ENCODE results near the gene COG4.

COG4 gene

DNA sequence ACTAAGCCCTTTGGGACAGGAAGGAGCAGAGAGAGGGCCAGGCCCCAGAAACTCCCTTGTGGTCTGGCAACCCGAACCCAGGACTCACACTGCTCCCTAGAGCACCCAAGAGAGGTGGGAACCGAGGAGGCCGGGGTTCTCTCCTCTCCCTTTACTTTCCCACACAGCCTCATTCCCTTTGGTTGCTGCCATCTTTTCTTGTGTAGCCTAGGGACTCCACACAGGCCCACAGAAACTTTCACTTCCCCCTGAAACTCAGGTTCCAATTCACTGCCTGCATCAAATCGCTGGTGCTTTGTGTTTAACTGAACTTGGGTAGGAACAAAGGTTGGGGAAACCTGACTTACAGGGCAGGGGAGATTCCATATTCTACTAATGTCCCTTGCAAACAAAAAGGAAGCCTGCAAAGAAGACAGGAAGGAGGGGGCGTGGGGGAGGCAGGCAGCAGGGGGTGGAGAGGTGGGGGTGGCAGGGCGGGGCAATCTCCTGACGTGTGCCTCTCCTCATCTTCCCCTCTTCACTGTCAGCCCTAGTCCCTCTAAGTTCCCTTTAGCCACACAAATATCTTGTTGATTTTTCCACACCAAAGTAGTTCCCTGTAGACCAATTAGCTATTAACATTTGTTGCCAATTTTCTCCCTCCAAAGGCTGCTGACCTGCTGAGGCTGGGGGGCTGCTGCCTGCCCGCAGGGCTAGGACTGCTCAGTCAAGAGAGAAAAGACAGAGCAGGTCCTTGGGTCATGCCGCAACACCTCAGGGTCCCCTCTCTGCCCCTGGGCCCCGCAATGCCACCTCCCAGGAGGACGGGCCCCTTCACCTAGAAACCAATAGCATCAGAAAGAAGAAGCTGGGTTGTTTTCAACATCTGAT, 92.5 kb downstream of the COG4 start:
- DNase-seq, result no peak
